ENCODE results near the gene CABP1.

GRCh38 chr12:120666571-120667390 lies 26.4 kb downstream of the CABP1 start:
- no peak for TF ChIP-seq EZH2 (IDR thresholded peaks at IDR 0.05; ENCODE audit: low read depth)
- TF ChIP-seq, protein P1, sequence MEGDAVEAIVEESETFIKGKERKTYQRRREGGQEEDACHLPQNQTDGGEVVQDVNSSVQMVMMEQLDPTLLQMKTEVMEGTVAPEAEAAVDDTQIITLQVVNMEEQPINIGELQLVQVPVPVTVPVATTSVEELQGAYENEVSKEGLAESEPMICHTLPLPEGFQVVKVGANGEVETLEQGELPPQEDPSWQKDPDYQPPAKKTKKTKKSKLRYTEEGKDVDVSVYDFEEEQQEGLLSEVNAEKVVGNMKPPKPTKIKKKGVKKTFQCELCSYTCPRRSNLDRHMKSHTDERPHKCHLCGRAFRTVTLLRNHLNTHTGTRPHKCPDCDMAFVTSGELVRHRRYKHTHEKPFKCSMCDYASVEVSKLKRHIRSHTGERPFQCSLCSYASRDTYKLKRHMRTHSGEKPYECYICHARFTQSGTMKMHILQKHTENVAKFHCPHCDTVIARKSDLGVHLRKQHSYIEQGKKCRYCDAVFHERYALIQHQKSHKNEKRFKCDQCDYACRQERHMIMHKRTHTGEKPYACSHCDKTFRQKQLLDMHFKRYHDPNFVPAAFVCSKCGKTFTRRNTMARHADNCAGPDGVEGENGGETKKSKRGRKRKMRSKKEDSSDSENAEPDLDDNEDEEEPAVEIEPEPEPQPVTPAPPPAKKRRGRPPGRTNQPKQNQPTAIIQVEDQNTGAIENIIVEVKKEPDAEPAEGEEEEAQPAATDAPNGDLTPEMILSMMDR (conservative IDR thresholded peaks at IDR 0.05), result no peak
